ENCODE results near the gene MRM1.

MRM1 gene

DNA sequence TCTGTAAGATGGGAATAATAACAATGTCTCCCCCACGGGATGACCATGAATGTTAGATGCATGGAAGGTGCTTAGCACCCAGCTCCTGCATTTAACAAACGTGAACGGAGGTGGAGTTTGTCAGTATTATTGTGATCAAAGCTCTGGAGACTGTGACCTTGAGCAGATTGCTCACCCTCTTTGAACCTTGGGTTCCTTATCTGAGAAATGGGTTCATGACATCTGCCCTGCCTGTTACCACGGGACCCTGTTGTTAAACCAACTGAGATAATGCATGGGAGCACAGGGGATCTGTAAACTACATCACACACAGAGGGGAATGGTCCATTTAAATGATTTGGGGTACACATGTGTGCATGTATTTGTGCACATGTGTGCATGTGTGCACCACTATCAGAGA, 29.6 kb downstream of the MRM1 start:
- H3K27ac ChIP-seq (ENCODE audit: low read depth, low read length, severe bottlenecking), result no peak overlapping the region
- no peaks in the 10 kb centered on the region for H3K36me3 ChIP-seq (ENCODE audit: control insufficient read depth, insufficient read depth, low read length)
- 84 to 92% methylated on average over 3 of the region's 4 CpGs for whole genome bisulfite sequencing, 2 experiments (ENCODE audit: insufficient coverage in 2 of 2)
- no peak overlapping the region for H3K4me3 ChIP-seq (ENCODE audit: extremely low read depth, insufficient read depth, low read length, poor library complexity, severe bottlenecking)
- no peaks in the 10 kb centered on the region for H3K9me3 ChIP-seq (ENCODE audit: control insufficient read depth, low read length)
- H3K4me1 ChIP-seq (ENCODE audit: control insufficient read depth, insufficient read depth, low read length, poor library complexity, severe bottlenecking), result peaks cover 12% of the 10 kb centered on the region

DNA sequence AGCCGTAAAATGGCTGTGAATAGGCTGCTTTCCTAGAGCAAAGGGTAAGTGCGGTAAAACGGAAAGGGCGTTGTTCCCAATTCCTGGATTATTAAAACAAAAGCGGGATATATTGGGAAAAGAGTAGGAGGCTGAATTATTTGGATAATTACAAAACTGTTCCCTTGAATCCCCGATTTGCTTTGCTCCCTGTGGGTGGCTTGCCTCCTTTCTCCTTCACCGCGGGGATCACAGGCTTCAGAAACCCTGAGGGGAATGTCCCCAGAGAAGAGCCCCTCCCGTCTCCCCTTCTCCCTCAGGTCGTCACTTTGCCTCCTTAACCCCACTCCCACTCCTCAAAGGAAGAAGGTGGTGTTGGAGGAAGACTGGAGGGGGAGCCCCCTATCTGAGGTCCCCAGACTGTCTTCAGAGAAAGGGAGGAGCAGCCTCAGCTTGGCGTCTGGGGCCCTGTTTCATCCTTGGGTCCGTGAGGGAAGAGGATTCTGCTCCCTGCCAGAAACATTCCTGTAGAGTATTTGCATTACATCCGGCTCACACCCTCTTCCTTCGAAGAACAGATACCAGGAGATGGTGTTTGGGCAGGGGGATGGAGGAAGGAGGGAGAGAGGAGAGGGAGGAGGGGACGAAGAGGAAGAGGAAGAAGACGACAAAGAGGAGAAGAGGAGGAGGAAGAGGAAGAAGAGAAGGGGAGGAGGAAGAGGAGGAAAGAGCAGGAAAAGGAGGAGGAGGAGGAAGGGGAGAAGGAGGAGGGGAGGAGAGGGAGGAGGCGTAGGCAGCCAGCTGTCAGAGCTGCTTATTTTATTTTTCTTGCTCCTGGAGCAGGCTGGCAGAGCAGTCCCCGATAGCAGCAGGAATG, 31.8 kb downstream of the MRM1 start:
- Histone ChIP-seq H3K4me1 (ENCODE audit: control insufficient read depth, insufficient read depth, low read length, poor library complexity, severe bottlenecking) (peaks cover 12% of the 10 kb centered on the region), H3K27ac (ENCODE audit: low read depth, low read length, severe bottlenecking) (no peak overlapping the region), H3K4me3 (ENCODE audit: extremely low read depth, insufficient read depth, low read length, poor library complexity, severe bottlenecking) (no peak overlapping the region), H3K9me3 (ENCODE audit: control insufficient read depth, low read length) (no peaks in the 10 kb centered on the region), H3K36me3 (ENCODE audit: control insufficient read depth, insufficient read depth, low read length) (no peaks in the 10 kb centered on the region)
- WGBS, 2 experiments (ENCODE audit: insufficient coverage in 2 of 2), result 31% methylated on average over 8 to 11 of the region's 18 CpGs

DNA sequence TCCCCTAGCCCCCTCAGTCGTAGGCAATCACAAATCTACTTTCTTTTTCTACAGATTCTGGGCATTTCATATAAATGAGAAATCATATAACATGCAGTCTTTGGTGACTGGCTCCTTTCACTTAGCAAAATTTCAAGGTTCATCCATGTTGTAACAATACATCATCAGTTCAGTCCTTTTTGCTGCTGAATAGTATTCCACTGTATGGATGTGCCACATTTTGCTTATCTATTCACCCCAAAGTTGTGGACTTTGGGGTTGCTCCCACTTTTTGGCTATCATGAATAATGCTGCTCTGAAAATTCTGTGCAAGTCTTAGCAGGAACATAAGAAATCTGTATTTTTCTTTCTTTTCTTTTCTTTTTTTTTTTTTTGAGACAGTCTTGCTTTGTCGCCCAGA, 39.0 kb downstream of the MRM1 start:
- no peak overlapping the region for H3K27ac ChIP-seq (ENCODE audit: low read depth, low read length, severe bottlenecking)
- WGBS, 2 experiments (ENCODE audit: insufficient coverage in 2 of 2), result 91 to 92% methylated on average over 1 to 2 of the region's 2 CpGs

DNA sequence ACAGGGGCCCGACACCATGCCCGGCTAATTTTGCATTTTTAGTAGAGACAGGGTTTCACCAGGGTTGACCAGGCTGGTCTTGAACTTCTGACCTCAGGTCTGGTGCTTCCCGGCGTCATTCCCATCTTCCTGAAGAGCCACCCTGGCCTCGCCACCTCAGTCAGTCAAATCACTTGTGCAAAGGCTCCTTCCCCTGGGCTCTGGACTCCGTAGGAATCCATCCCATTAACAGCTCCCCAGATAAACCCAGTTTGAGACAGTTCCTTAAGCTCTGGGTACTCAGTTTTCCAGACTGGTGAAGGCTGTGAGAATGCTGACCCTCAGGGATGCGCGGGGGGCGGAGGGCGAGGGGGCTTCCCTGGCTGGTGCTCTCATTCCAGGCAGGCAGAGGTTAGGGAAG, 39.5 kb downstream of the MRM1 start:
- H3K9me3 ChIP-seq (ENCODE audit: control insufficient read depth, low read length), result no peaks in the 10 kb centered on the region
- no peak overlapping the region for H3K4me3 ChIP-seq (ENCODE audit: extremely low read depth, insufficient read depth, low read length, poor library complexity, severe bottlenecking)
- 57 to 64% methylated on average over 7 to 9 of the region's 10 CpGs for WGBS, 2 experiments (ENCODE audit: insufficient coverage in 2 of 2)
- H3K36me3 ChIP-seq (ENCODE audit: control insufficient read depth, insufficient read depth, low read length), result no peaks in the 10 kb centered on the region
- peaks cover 5% of the 10 kb centered on the region for H3K4me1 ChIP-seq (ENCODE audit: control insufficient read depth, insufficient read depth, low read length, poor library complexity, severe bottlenecking)
- no peak overlapping the region for H3K27ac ChIP-seq (ENCODE audit: low read depth, low read length, severe bottlenecking)

More for the DNA sequence above, 39.0 kb downstream of the MRM1 start:
- Histone ChIP-seq H3K4me1 (ENCODE audit: control insufficient read depth, insufficient read depth, low read length, poor library complexity, severe bottlenecking) (peaks cover 5% of the 10 kb centered on the region), H3K36me3 (ENCODE audit: control insufficient read depth, insufficient read depth, low read length) (no peaks in the 10 kb centered on the region), H3K4me3 (ENCODE audit: extremely low read depth, insufficient read depth, low read length, poor library complexity, severe bottlenecking) (no peak overlapping the region), H3K9me3 (ENCODE audit: control insufficient read depth, low read length) (no peaks in the 10 kb centered on the region)

DNA sequence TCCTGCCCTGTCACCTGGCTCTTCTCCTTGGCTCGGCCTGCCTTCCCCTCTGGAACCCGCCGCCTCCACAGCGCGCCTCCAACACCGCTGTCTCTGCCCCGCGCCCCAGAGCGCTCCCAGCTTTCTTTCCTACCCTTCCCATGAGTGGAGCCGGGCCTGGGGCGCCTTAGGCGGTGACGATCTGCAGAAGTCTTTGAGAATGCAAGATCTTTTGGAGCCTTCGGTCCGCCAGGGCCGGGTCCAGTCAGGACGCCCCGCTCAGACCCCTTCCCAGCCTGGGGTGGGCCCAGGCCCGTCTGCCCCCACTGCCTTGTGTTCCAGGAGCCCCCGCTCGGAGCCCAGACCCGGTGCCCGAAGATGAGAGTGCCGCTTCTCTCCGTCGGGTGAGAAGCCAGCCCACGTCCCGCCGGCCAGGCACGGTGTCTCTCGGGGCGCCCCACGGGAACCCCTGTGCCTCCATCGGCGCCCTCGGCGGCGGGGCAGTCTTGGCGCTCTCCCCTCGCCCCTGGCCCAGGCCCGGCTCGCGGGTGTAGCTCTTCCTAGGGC, 40.0 kb downstream of the MRM1 start:
- no peaks in the 10 kb centered on the region for H3K36me3 ChIP-seq (ENCODE audit: control insufficient read depth, insufficient read depth, low read length)
- H3K9me3 ChIP-seq (ENCODE audit: control insufficient read depth, low read length), result no peaks in the 10 kb centered on the region
- WGBS, 2 experiments (ENCODE audit: insufficient coverage in 2 of 2), result 2 to 3% methylated on average over 33 to 43 of the region's 43 CpGs
- no peak overlapping the region for H3K27ac ChIP-seq (ENCODE audit: low read depth, low read length, severe bottlenecking)
- H3K4me3 ChIP-seq (ENCODE audit: extremely low read depth, insufficient read depth, low read length, poor library complexity, severe bottlenecking), result peak overlapping the region; percentile 42
- H3K4me1 ChIP-seq (ENCODE audit: control insufficient read depth, insufficient read depth, low read length, poor library complexity, severe bottlenecking), result peaks cover 5% of the 10 kb centered on the region

DNA sequence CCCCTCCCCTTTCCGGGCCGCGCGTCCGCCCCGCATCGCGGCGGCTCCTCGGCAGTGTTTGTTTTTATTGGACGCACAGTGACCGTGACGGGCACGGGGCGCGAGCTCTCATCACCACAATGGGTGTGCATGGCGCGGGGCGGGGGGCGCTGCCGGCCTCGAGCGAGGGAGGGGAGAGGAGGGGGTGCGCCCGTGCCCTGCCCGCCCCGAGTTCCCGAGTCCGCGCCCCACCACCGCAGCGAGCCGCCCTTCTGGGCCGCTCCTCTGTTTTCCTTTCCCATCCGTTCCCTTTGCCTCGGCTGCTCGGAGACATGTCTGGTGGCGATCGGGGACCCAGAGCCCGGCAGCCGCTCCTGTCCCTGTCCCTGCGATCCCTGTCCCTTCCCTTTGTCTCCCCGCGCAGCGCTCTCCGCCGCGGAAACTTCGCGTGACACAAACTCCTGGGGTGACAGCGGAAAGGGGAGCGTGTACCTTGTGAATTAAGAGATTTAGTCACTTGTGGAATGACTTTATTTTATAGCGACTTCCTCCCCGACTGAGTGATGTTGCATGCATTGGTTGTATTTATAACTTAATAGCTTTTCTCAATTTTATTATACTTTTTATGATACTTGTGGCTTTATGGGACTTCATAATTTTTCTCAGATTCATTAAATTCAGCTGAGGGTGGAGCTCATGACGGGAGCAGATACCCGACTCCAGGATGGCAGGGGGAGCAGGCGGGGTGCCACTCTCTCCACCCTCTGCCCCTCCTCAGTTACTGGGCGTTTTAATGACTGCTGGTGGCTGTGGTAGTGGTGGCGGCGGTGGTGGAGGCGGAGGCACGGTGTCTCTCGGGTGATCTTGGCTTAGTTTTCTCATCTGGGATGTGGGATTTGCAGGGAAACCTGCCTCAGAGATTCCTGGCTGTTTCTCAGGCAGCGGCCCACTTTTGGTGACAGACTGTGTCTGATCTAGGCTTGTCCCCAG, 40.8 kb downstream of the MRM1 start:
- no peak overlapping the region for H3K27ac ChIP-seq (ENCODE audit: low read depth, low read length, severe bottlenecking)
- peak overlapping the region; percentile 42 for H3K4me3 ChIP-seq (ENCODE audit: extremely low read depth, insufficient read depth, low read length, poor library complexity, severe bottlenecking)
- H3K9me3 ChIP-seq (ENCODE audit: control insufficient read depth, low read length), result no peaks in the 10 kb centered on the region
- WGBS, 2 experiments (ENCODE audit: insufficient coverage in 2 of 2), result 5% methylated on average over 37 to 52 of the region's 64 CpGs
- no peaks in the 10 kb centered on the region for H3K36me3 ChIP-seq (ENCODE audit: control insufficient read depth, insufficient read depth, low read length)
- peaks cover 5% of the 10 kb centered on the region for H3K4me1 ChIP-seq (ENCODE audit: control insufficient read depth, insufficient read depth, low read length, poor library complexity, severe bottlenecking)

DNA sequence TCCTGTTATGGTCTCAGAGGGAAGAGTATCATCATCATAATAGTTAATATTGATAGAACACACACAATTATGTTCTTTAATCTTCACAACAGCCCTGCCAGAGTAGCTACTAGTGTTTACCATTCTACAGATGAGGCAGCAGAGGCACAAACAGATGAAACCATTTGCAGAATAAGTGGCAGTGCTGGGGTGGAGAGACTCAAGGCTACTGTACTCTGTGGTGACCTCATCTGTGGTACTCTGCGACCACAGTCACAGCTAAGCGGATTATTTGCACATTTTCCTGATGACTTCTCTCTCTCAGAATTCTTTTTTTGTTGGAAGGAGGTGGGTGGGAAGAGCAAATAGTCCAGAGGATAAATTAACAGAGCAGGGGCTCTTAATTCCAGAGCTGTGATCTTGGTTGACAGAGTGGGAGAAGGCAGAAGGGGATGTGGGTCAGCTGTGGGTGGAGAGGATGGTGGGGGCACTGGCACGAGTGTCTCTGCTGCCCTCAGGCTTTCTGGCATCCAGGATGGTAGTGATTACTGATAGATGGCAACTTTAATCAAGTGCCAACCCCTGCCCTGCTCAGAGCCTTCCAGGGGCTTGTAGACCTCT, 41.8 kb downstream of the MRM1 start:
- Histone ChIP-seq H3K4me3 (ENCODE audit: extremely low read depth, insufficient read depth, low read length, poor library complexity, severe bottlenecking) (no peak overlapping the region), H3K36me3 (ENCODE audit: control insufficient read depth, insufficient read depth, low read length) (no peaks in the 10 kb centered on the region), H3K4me1 (ENCODE audit: control insufficient read depth, insufficient read depth, low read length, poor library complexity, severe bottlenecking) (peaks cover 5% of the 10 kb centered on the region), H3K27ac (ENCODE audit: low read depth, low read length, severe bottlenecking) (no peak overlapping the region), H3K9me3 (ENCODE audit: control insufficient read depth, low read length) (no peaks in the 10 kb centered on the region)
- 74 to 93% methylated on average over 2 to 3 of the region's 3 CpGs for WGBS, 2 experiments (ENCODE audit: insufficient coverage in 2 of 2)

DNA sequence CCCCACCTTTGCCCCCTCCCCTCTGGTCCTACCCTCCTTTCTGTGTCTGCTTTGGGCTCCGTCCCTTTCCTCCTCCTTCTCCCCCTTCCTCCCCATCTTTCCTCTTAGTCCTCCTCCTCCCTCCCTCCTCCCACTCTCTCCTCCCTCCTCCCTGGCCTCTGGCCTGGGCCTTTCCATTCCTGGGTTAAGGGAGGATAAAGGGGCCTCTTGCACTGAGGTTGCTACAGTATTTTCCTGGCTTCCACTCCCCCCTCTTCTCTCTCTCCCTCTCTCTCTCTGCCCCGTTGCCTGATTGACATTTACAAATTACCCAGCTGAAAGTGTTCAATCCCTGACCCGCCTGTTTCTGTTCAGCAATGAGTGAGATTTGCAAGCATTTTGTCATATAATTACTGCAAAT, 44.0 kb downstream of the MRM1 start:
- Histone ChIP-seq H3K27ac (ENCODE audit: low read depth, low read length, severe bottlenecking) (no peak overlapping the region), H3K9me3 (ENCODE audit: control insufficient read depth, low read length) (no peaks in the 10 kb centered on the region), H3K4me1 (ENCODE audit: control insufficient read depth, insufficient read depth, low read length, poor library complexity, severe bottlenecking) (peaks cover 9% of the 10 kb centered on the region), H3K36me3 (ENCODE audit: control insufficient read depth, insufficient read depth, low read length) (no peaks in the 10 kb centered on the region), H3K4me3 (ENCODE audit: extremely low read depth, insufficient read depth, low read length, poor library complexity, severe bottlenecking) (no peak overlapping the region)
- no CpG with 5 or more reads among the region's 3 CpGs for WGBS, 2 experiments (ENCODE audit: insufficient coverage in 2 of 2)

DNA sequence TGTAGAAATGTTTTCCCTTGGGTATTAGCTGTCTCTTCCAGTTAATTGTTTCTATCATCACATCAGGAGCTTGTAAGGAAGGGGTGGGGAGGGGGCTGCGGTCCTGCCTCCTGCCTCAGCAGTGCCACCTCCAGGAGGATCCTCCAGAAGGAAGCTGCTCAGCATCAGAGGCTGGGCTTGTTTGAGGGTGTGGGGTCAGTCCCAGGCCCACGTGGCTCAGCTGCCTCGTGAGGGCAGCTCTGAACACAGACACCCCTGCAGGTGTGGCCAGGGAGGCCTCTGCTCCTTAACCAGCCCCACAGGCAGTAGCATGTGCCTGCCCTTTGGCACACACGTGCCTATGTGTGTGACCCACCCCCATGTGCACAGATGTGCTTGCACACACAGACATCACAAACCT, 46.3 kb downstream of the MRM1 start:
- Histone ChIP-seq H3K4me3 (ENCODE audit: extremely low read depth, insufficient read depth, low read length, poor library complexity, severe bottlenecking) (no peak overlapping the region), H3K36me3 (ENCODE audit: control insufficient read depth, insufficient read depth, low read length) (no peaks in the 10 kb centered on the region), H3K27ac (ENCODE audit: low read depth, low read length, severe bottlenecking) (no peak overlapping the region), H3K9me3 (ENCODE audit: control insufficient read depth, low read length) (no peaks in the 10 kb centered on the region), H3K4me1 (ENCODE audit: control insufficient read depth, insufficient read depth, low read length, poor library complexity, severe bottlenecking) (peaks cover 4% of the 10 kb centered on the region)
- WGBS, 2 experiments (ENCODE audit: insufficient coverage in 2 of 2), result 40 to 43% methylated on average over 4 of the region's 4 CpGs

DNA sequence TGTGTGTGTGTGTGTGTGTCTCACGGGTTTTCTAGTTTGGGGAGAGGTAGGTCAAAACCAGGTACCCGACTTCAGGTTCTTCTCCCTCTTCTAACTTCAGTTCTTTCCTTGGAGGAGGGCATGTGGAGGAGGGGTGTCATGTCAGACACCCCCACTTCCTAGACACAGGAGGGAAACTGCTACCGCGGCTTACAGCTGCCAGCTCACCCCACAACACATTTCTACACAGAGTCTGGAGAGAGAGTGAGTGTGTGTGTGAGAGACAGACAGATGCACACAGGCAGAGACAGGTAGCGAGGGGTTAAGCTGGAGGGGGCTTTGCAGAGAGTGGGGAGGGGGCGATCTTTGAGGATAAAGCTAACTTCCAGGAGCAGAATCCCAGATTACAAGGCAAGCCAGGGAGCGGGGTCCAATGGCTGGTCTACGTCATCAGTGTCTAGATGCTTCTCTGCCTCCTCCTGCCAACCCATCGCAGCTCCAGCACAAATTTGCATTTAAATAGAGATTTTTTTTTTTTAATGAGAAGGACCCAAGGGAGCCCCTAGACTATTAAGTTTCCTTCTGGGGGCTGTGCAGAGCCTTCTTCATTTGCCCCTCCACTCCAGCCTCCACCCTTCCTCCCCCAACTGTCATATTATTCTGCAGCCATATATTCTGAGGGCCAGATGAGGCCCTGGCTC, 48.9 kb downstream of the MRM1 start:
- Histone ChIP-seq H3K4me3 (ENCODE audit: extremely low read depth, insufficient read depth, low read length, poor library complexity, severe bottlenecking) (no peak overlapping the region), H3K36me3 (ENCODE audit: control insufficient read depth, insufficient read depth, low read length) (no peaks in the 10 kb centered on the region), H3K27ac (ENCODE audit: low read depth, low read length, severe bottlenecking) (no peak overlapping the region), H3K9me3 (ENCODE audit: control insufficient read depth, low read length) (no peaks in the 10 kb centered on the region), H3K4me1 (ENCODE audit: control insufficient read depth, insufficient read depth, low read length, poor library complexity, severe bottlenecking) (peaks cover 4% of the 10 kb centered on the region)
- 69 to 76% methylated on average over 4 of the region's 9 CpGs for WGBS, 2 experiments (ENCODE audit: insufficient coverage in 2 of 2)

Measured in mesodermal cell (in vitro differentiated cells).